Neural progenitor cell (in vitro differentiated cells): ENCODE results near the gene ANKHD1.
"Not testable (repeated sequence)": the region's sequence is repeated elsewhere in the genome, so short reads cannot be mapped to it uniquely, and the experiment has no call there.

Source experiments
- EZH2 ChIP-seq: fragments of 200-600 bp; sonication (generic); IDR thresholded peaks from 2 replicates; pipeline ENCODE4 v1.6.1; 2017; ENCODE audit warnings: antibody characterized with exemption, mild to moderate bottlenecking, moderate library complexity
- EZH2phosphoT487 ChIP-seq: fragments of 200-600 bp; sonication (generic); IDR thresholded peaks from 2 replicates; pipeline ENCODE4 v1.6.1; 2017; ENCODE audit warnings: antibody characterized with exemption
- TF ChIP-seq, protein P1 (sequence below): fragments of 200-600 bp; sonication (generic); IDR thresholded peaks from 2 replicates; pipeline ENCODE4 v1.5.1; 2017; ENCODE audit warnings: antibody characterized with exemption, mild to moderate bottlenecking

DNA sequence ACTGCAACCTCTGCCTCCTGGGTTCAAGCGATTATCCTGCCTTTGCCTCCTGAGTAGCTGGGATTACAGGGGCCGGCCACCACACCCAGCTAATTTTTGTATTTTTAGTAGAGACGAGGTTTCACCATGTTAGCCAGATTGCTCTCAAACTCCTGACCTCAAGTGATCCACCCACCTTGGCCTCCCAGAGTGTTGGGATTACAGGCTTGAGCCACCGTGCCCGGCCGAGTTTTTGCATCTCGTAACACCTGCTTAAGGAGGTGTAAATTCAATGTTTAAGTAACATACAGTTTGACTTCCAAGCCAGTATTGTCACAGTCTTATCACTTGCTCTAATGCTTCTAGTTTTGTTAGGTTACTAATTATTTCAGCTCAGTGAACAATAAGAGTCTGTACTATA is 19.7 kb downstream of the ANKHD1 start:
- TF ChIP-seq, protein P1, sequence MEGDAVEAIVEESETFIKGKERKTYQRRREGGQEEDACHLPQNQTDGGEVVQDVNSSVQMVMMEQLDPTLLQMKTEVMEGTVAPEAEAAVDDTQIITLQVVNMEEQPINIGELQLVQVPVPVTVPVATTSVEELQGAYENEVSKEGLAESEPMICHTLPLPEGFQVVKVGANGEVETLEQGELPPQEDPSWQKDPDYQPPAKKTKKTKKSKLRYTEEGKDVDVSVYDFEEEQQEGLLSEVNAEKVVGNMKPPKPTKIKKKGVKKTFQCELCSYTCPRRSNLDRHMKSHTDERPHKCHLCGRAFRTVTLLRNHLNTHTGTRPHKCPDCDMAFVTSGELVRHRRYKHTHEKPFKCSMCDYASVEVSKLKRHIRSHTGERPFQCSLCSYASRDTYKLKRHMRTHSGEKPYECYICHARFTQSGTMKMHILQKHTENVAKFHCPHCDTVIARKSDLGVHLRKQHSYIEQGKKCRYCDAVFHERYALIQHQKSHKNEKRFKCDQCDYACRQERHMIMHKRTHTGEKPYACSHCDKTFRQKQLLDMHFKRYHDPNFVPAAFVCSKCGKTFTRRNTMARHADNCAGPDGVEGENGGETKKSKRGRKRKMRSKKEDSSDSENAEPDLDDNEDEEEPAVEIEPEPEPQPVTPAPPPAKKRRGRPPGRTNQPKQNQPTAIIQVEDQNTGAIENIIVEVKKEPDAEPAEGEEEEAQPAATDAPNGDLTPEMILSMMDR, result not testable (repeated sequence)
- TF ChIP-seq EZH2, EZH2phosphoT487: not testable (repeated sequence)
